GM13977 (cell line): ENCODE measurements around the gene ITPRID2.

Source experiments
- DNase-seq: peaks from one replicate; pipeline ENCODE4 v3.0.0; 2012; ENCODE audit warnings: low spot score
- CTCF ChIP-seq: IDR thresholded peaks from 2 replicates; pipeline ENCODE4 v1.5.1; 2012; ENCODE audit warnings: mild to moderate bottlenecking, control low read depth; ENCODE audit not compliant: insufficient read depth; ENCODE audit errors: extremely low read depth, missing control alignments
- in situ Hi-C: fragments of 300-500 bp; cut with MboI; formaldehyde crosslinking; loops from one replicate; pipeline ENCODE4 v1.12.0; 2022; ENCODE audit warnings: low sequenced_read_pairs, low pct_unique_long_range_greater_than_20kb, mixed read lengths, inconsistent platforms; ENCODE audit not compliant: unreplicated experiment

Gene ITPRID2

DNA sequence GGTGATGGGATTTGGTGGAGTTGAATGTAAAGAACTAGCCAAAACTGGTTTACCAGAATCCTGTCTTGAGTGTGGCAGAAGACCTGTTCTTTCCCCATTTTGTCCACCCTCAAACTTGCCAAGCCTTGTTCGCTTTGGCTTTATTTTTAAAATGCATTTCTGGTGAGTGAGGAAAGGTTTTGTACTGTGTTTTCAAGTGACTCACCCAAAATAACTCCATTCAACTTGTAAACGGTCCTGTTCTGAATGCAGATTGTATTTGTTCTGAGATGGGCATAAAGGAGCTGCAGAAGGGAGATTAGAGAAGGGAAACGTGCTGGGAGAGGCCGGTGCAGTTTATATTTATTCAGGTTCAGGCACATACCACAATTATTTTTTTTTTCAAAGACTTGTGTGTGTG, 5.3 kb upstream of the ITPRID2 start:
- TF ChIP-seq CTCF, result no peak
- in situ Hi-C loops, result no loop called here
- no peak for DNase-seq

DNA sequence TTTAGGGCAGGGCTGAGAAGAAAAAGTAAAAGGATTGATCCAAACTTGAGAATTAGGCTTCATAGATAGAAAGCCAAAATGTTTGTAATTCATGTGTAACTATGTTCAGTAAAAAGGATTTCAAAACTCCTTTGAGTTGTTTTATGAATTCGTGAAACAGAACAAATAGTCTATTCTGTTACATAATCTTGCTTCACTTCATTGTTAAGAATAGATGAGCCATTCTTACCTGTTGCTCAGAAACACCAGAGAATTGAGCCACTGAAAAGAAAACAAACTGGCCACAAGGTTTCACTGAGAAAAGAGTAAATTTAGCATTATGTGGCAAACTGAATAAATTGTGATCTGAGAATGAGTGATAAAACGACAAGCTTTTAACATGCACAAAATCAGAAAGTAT, 4.5 kb upstream of the ITPRID2 start:
- in situ Hi-C loops, result no loop called here
- no peak for DNase-seq
- no peak for TF ChIP-seq CTCF

- TF ChIP-seq CTCF, result no peak
- DNase-seq, result no peak
- in situ Hi-C loops, result no loop called here
Measured at GRCh38 chr2:181889776-181890175, 1.8 kb upstream of the ITPRID2 start.

- no peak for TF ChIP-seq CTCF
- in situ Hi-C loops, result no loop called here
- DNase-seq, result no peak
Measured at GRCh38 chr2:181890271-181890670, 1.3 kb upstream of the ITPRID2 start.

DNA sequence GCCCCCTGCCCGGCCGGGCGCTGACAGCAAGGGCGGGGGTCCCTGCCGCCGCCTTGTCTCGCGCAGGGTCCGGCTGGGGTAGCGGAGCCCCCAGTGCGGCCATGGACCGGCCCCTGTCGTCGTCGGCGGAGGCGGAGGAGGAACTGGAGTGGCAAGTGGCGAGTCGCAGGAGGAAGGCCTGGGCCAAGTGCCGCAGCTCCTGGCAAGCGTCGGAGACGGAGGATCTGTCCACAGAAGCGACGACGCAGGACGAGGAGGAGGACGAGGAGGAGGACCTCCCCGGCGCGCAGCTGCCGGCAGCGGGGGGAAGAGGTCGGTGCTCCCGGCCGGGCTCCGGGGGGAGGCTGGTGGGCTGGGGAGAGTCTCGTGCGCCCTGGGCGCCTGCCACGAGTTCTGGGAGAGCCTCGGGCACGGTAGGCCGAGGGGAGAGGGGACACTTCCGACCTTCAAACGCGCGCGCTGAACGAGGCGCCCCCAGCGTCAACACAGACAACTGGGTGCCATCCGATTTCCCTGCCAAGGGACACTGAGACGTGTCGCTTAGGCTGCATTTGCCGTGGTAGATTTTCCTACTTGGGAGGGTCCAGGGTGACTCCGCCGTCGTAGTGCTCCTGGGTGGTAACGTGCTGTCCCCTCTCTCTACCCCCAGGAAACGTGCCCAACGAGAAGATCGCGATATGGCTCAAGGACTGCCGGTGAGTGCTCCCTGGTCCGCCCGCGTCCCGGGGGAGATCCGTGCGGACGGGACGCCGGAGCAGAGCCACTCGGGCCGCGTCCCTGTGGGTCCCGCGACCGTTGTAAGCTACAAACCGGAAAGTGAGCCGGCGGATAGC, 652 bp downstream of the ITPRID2 start:
- in situ Hi-C loops, result no loop called here
- TF ChIP-seq CTCF, result peak; percentile 14
- DNase-seq, result peak; percentile 63

- DNase-seq, result no peak
- in situ Hi-C loops, result no loop called here
Measured at GRCh38 chr2:181892799-181893435, 1.4 kb downstream of the ITPRID2 start.

More at GRCh38 chr2:181892799-181893435, 1.4 kb downstream of the ITPRID2 start:
- TF ChIP-seq CTCF, result no peak
